ENCODE measurements around the gene ZNF892. TPM values are rescaled to one million over a fixed set of nuclear protein-coding genes. Genes with fewer than 3 reads are reported as not detected.

Gene ZNF892
- 5.8 and 5.9 TPM in 2 replicates for total RNA-seq

DNA sequence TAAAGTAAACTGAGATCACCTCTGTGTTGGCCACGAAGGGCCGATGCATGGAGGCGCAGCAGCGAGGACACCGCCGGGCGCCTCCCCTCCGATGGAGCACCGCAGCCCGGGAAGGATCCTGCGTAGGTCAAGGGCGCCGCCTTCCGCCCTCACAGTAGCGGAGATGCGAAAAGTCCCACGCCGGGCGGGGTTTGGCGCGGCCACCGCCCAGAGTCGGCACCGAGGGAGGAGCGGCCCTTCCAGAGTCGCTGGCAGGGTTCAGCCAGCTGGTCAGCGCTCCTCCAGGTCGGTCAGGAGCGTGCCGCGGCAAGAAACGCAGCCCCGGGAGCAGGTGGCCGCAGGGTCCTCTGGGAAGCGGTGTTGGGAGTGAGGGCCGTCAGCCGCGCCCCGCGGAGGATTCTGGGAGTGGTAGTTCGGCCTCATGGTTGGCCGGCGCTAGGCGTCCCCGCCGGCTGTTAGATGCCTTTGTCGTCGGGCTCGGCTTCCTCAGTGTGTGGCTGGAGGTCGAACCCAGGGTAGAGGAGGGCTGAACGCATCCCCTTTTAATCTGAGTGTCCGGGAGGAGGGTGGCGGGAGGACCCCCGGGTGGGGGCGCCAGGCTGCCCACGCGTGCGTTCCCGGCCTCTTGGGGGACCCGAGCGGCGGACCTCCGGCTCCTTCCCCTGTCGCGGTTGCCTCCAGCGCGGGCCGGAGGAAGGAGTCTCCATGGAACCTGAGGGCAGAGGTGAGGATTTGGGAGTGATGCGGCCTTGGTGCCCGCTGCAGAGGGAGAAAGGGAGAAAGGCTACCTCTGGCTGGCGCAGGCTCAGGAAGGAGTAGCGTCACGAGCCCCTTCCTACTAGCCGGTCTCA lies at the start of gene ZNF892:
Gene ZNF892 (plus strand): TSS at position 411 of the 851 bp plus-strand sequence. CDS start 295 bp downstream, at position 706.
- H3K4me3 ChIP-seq (ENCODE audit: low read depth, low read length) = peak within 1 kb of the TSS; percentile 51
- DNase-seq (ENCODE audit: low read depth) (peak; percentile 84), FAIRE-seq (no peak)
- peak; percentile 66 for TF ChIP-seq CTCF (IDR thresholded peaks at IDR 0.05; ENCODE audit: insufficient read depth, low read length, severe bottlenecking)
- no peaks in the 10 kb centered on the region for H3K27me3 ChIP-seq (ENCODE audit: control insufficient read depth, insufficient read depth, low read length)
- peaks cover 6% of the 10 kb centered on the region for H3K36me3 ChIP-seq (ENCODE audit: control insufficient read depth, insufficient read depth, low read length)

DNA sequence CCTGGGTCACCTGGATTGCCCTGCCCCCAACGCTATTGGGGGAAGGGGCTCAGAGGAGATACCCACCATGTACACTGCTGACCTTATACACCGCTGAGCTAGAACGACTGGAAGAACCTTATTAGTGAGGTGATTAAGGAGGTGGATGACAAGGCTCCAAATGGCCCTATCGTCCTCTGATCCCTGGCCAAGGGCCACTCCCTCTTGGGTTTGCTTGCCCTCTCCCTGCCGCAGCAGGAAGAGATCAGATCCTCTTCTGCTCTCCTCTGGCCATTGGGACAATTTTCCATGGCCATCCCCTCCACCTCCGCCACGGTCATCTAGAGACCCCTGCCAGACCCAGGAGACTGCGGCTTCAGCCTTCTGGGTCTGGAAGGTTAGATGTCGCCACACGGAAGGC lies 48.9 kb upstream of the ZNF892 start:
- no peak for DNase-seq (ENCODE audit: low read depth)
- peak overlapping the region; percentile 61 for H3K4me3 ChIP-seq (ENCODE audit: low read depth, low read length)
- peaks cover 7% of the 10 kb centered on the region for H3K36me3 ChIP-seq (ENCODE audit: control insufficient read depth, insufficient read depth, low read length)
- no peak for FAIRE-seq
- H3K27me3 ChIP-seq (ENCODE audit: control insufficient read depth, insufficient read depth, low read length) = no peaks in the 10 kb centered on the region
- TF ChIP-seq CTCF (IDR thresholded peaks at IDR 0.05; ENCODE audit: insufficient read depth, low read length, severe bottlenecking) = no peak

DNA sequence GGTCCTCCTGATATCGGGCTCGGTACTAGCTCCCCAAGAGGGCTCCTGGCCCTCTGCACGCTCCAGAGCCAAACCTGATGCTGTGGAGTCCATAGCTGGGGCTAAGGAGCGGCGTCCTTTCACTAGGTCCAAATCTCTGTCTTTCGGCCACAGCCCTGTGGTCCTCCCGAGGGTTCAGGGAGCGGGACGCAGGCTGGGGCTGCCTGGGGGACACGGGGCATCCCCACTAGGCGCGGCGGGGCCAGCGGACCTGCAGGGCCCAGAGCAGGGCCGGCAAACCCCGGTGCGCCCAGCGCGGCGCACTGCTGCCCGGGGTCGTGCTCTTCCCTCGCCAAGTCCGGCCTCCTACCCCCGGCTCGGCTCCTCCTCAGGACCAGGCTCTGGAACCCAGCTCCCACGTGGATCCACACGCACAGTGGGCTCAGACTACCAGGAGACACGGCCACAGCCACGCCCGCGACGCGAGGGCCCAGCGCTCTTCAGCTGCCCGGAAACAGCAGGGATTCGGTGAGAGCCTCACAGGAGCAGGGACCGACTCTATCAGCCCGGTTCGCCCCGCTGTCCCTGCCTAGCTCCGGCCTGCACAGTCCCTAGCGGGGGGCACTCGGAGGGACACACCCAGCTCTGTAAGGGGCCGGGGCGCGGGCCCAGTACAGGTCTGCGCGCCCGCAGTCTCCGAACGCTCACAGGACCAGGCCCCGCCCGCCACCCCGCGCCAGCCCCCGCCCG lies 48.3 kb upstream of the ZNF892 start:
- Histone ChIP-seq H3K27me3 (ENCODE audit: control insufficient read depth, insufficient read depth, low read length) (no peaks in the 10 kb centered on the region), H3K4me3 (ENCODE audit: low read depth, low read length) (peak overlapping the region; percentile 61), H3K36me3 (ENCODE audit: control insufficient read depth, insufficient read depth, low read length) (peaks cover 6% of the 10 kb centered on the region)
- no peak for TF ChIP-seq CTCF (IDR thresholded peaks at IDR 0.05; ENCODE audit: insufficient read depth, low read length, severe bottlenecking)
- FAIRE-seq (no peak), DNase-seq (ENCODE audit: low read depth) (no peak)

- Histone ChIP-seq H3K27me3 (ENCODE audit: control insufficient read depth, insufficient read depth, low read length) (no peaks in the 10 kb centered on the region), H3K36me3 (ENCODE audit: control insufficient read depth, insufficient read depth, low read length) (peaks cover 4% of the 10 kb centered on the region), H3K4me3 (ENCODE audit: low read depth, low read length) (peak within 1 kb of the TSS; percentile 61)
- FAIRE-seq (no peak), DNase-seq (ENCODE audit: low read depth) (peak; percentile 46)
- TF ChIP-seq CTCF (IDR thresholded peaks at IDR 0.05; ENCODE audit: insufficient read depth, low read length, severe bottlenecking) = no peak
Measured at GRCh38 chr2:95159690-95160449, 47.5 kb upstream of the ZNF892 start, which contains the start of gene ZNF514. ZNF514 (minus strand) TSS chr2:95159848; CDS start chr2:95153253, 6,595 bp downstream.

DNA sequence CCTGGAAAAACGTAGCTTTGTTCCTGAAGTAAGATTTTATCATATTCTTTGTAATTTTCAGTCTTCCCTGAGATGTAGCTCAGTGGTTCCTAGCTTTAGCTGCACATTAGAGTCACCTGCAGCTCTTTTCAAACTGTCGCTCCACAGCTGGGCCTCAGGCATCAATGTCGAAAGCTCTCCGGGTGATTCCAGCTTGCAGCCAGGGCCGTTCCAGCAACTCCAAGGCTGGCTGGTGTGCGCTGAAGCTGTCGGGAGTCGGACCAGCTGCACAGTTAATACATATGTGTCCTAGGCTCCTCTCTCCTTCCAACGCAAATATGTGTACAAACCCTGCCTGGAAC lies 42.3 kb upstream of the ZNF892 start:
- no peak for DNase-seq (ENCODE audit: low read depth)
- no peak for TF ChIP-seq CTCF (IDR thresholded peaks at IDR 0.05; ENCODE audit: insufficient read depth, low read length, severe bottlenecking)
- Histone ChIP-seq H3K27me3 (ENCODE audit: control insufficient read depth, insufficient read depth, low read length) (no peaks in the 10 kb centered on the region), H3K36me3 (ENCODE audit: control insufficient read depth, insufficient read depth, low read length) (no peaks in the 10 kb centered on the region), H3K4me3 (ENCODE audit: low read depth, low read length) (peak overlapping the region; percentile 83)
- no peak for FAIRE-seq
